Middle frontal gyrus (tissue), 1 donor: ENCODE results near the gene GATC.
"Not testable (repeated sequence)": the region's sequence is repeated elsewhere in the genome, so short reads cannot be mapped to it uniquely, and the experiment has no call there.

Source experiments
- DNase-seq: peaks from one replicate; pipeline ENCODE4 v3.0.0-alpha.2; 2015; ENCODE audit warnings: low spot score; ENCODE audit errors: extremely low spot score

GATC gene

GRCh38 chr12:120437735-120438494, 8.3 kb upstream of the GATC start, which contains the start of gene COX6A1:
Gene COX6A1 (plus strand): TSS chr12:120438113. CDS start chr12:120438127, 14 bp downstream.
- peak; percentile 91 for DNase-seq

GRCh38 chr12:120438495-120439198, 7.6 kb upstream of the GATC start:
- DNase-seq = no peak

- DNase-seq = no peak
Measured at GRCh38 chr12:120439646-120440247, 6.5 kb upstream of the GATC start.

GRCh38 chr12:120444676-120445075, 1.6 kb upstream of the GATC start:
- no peak for DNase-seq

DNA sequence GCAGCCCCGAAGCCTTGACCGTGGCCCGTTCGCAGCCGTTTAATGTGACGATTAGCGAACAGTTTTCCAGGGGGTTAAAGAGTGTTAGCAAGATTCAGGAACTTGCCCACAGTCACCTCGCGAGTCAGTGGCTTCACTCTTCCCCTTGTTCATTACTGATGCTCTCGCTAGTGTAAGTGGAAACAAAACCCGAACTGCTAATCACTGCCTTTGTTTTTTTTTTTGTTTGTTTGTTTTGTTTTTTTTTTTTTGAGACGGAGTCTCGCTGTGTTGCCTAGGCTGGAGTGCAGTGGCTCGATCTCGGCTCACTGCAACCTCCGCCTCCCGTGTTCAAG, 567 bp downstream of the GATC start:
- not testable (repeated sequence) for DNase-seq

GRCh38 chr12:120447992-120448391, 1.7 kb downstream of the GATC start:
- no peak for DNase-seq

- DNase-seq = not testable (repeated sequence)
Measured at GRCh38 chr12:120452524-120452923, 6.3 kb downstream of the GATC start.

- no peak for DNase-seq
Measured at GRCh38 chr12:120453060-120453750, 7.0 kb downstream of the GATC start.

- DNase-seq = no peak
Measured at GRCh38 chr12:120453977-120454376, 7.7 kb downstream of the GATC start.

DNA sequence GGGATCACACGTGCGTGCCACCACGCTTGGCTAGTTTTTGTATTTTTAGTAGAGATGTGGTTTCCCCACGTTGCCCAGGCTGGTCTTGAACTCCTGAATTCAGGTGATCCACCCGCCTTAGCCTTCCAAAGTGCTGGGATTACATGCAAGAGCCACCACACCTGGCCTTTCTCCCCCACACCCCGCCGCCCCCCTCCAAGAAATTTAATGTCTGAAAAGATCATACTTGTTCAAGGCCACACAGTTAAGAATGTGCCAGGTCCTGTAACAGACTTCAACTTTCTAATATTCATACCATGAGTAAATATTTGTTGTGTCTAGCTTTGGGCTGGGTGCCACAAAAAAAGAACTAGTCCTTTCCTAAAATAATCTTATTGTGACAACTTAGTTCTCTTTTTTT, 9.1 kb downstream of the GATC start:
- no peak for DNase-seq

DNA sequence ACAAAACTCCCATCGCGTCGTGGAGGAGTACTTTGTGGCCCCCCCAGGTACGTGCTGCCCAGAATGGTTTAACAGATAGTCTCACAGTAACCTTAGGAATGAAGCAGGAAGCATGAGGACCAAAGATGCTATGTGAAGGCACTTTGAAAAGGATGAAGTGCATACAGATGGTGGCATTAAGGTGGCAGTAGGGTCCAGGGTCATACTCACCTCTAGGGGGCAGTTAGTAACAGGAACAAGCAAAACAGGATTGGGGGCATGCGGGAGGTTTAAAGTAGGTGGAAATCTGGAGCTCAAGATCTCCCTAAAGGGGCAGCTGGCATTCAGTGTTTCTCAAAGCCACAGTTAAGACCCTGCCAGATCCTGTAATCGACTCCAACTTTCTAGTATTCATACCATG, 10.9 kb downstream of the GATC start:
- no peak for DNase-seq

GRCh38 chr12:120460157-120460556, 13.9 kb downstream of the GATC start:
- no peak for DNase-seq

DNA sequence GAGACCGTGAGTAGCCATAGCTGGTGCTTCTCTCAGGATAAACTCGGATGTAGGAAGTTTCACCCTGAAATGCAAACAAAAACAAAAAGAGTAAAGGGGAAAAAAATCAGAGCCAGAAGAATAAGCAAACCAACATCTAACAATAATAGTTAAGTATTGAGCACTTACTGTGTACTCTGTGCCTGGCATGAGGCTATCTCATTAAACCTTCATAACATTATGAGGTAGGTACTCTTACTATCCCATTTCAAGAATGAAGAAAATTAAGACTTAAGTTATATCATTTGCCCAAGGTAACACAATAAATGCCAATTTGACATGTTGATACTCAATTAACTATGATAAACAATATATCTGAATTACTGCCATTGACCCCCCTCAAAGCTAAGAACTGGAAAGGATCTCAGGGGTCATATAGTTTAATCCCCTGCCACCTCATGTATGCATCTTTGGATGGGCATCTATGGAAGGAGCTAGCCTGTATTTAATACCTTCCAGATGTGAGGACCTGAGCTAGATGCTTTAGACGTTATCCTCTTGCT, 15.9 kb downstream of the GATC start:
- DNase-seq = no peak

DNA sequence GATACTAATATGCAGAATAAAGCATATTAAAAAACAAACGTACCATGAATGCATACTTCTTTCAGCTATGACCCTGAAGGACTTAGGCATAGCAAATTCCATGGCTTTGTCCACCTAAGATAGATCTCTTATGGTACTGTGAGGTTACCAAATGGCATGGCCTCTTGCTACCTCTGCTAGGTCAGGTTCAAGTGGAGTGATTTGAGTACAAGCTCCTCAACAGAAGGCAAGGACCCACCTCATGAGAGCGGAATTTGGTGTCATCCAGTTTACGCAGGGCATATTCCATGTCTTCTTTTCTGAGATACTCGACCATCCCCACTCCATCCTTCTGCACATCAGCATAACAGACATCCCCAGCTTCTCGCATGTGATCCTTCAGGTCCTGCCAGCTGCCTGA, 17.5 kb downstream of the GATC start:
- DNase-seq = no peak

DNA sequence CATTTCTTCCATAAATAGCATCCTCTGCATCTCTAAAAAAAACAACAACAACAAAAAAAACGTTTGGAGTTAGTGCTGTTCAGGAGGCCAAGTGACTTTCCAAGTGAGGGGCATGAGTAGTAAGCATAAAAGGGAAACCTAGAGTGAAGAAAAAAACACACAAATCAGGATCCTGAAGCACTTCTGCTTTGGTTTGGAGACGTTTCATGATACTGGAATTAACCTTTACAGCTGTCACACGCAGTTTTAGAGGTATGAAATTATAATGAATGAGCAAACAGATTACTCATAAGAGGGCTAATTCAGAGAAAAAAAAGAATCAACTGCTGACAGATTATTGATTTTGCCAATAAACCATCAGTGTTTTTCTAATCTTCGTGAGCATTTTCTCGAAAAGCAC, 19.5 kb downstream of the GATC start:
- no peak for DNase-seq

DNA sequence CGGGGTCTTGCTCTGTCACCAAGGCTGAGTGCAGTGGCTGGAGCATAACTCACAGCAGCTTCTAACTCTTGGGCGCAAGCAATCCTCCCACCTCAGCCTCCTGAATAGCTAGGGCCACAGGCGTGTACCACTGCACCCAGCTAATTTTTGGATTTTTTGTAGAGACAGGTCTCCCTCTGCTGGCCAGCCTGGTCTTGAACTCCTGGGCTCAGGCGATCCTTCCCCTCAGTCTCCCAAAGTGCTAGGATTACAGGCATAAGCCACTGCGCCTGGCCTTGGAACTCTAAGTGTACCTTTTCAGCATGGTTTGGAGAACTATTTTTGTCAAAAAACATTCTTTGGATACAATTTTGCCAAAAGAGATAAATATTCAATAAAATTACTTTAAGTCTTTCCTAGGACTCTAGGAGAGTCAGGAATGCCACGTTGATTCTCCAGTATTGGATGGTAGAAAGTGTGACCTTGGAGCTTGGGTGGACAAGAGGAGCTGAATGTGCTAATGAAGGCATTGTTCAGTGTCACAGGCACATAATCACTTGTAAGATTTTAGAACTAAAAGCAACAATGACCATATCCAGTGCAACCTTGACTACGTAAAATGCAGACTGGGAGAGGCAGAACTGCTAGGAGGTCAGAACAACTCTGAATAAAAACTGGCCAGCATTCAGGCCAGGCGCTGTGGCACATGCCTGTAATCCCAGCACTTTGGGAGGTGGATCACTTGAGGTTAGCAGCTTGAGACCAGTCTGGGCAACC, 20.5 kb downstream of the GATC start:
- peak; percentile 16 for DNase-seq

DNA sequence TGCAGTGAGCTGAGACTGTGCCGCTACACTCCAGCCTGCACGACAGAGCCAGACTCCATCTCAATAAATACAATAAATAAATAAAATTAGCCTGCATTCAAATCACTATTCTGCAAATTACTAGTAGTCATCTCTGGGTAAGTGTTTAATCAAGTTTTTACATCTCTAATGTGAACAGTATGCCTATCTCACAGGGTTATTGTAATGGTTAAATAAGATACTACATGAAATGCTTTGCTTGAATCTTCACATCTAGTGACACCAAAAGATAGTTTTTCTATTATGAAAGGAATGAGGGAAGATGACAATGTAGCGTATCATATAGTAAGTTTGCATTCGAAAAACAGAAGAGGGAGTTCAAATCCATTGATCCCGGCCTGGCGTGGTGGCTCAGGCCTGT, 21.2 kb downstream of the GATC start:
- no peak for DNase-seq

DNA sequence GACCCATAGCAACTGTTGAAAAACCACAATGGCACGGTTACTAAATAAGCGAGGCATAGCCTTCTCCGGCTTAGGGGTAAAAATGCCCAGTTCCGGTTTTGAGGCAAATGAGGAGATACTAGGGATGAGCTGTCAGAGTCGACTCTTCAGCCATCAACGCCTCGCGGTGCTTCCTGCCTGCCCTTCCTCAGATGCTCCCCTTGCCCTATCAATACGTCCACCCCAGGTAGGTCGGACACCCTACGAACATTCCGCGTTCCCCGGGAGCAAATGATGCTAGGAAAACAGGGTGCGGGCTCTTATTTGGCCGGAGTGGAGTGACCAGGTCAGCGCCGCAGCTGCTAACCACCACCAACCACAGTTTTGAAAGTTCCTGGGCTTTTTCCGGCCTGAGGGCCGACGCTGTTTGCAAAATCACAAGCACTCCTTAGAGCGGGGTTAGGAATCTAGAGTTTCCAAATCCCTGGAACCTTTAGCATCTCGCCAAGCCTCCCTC, 22.1 kb downstream of the GATC start:
- no peak for DNase-seq

GRCh38 chr12:120468821-120469449, 22.7 kb downstream of the GATC start:
- no peak for DNase-seq

DNA sequence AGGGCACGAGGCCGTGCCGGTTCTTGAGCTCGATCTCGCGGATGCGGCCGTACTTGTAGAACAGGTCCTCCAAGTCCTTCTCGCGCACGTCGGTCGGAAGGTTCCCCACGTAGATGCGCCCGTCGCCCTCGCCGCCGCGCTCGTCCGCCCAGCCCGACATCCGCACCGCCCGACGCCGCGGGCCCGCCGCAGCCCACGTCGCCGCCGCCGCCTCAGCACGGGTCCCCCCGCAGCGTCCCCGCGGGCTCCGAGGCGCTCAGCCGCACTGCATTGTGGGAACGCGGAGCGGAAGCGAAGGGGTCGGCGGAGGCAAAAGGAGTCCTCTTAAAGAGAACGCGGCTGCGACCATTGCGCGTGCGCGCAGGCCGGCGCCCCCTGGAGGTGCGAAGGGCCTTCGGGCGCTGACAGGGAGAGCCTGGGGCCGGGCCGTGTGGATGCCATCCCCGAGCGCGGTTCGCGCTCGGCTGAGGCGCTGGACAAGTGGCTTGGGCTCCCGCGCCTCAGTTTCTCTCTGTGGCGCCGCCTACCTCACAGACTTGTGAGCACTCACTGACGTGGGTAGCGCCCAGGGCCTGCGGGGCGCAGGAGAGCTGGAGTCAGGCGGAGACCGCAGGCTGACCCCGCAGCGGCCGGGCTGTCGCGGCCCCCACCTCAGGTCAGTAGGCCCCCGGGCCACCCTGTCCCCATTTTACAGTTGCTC, 23.4 kb downstream of the GATC start, which contains the start of gene SRSF9:
Gene SRSF9, minus strand, starts transcription at position 299 of the 700 bp plus-strand sequence. Its CDS starts 139 bp downstream, at position 160.
- DNase-seq = peak; percentile 93
